Parathyroid adenoma (tissue), 2 donors: ENCODE data around the gene CCSAP.

Experiments used
- H2AFZ ChIP-seq: fragments of 300-600 bp; sonication (generic); one replicate; pipeline ENCODE4 v1.7.0; 2017; ENCODE audit warnings: antibody characterized with exemption, mild to moderate bottlenecking
- H3K27ac ChIP-seq: fragments of 300-600 bp; sonication (generic); one replicate; pipeline ENCODE4 v1.7.0; 2017
- H3K27me3 ChIP-seq: fragments of 300-600 bp; sonication (generic); one replicate; pipeline ENCODE4 v1.7.0; 2017; ENCODE audit warnings: low read length; ENCODE audit not compliant: control insufficient read depth, insufficient read depth
- H3K36me3 ChIP-seq: fragments of 300-600 bp; sonication (generic); one replicate; pipeline ENCODE4 v1.7.0; 2017; ENCODE audit warnings: low read length; ENCODE audit not compliant: control insufficient read depth, insufficient read depth
- H3K4me1 ChIP-seq: fragments of 300-600 bp; sonication (generic); one replicate; pipeline ENCODE4 v1.7.0; 2017; ENCODE audit warnings: control low read depth
- H3K4me2 ChIP-seq: fragments of 300-600 bp; sonication (generic); one replicate; pipeline ENCODE4 v1.7.0; 2017; ENCODE audit warnings: low read length
- H3K4me3 ChIP-seq: fragments of 300-600 bp; sonication (generic); one replicate; pipeline ENCODE4 v1.7.0; 2017; ENCODE audit warnings: low read depth, low read length
- H3K79me2 ChIP-seq: fragments of 300-600 bp; sonication (generic); one replicate; pipeline ENCODE4 v1.7.0; 2017; ENCODE audit warnings: control low read depth
- H3K9ac ChIP-seq: fragments of 300-600 bp; sonication (generic); one replicate; pipeline ENCODE4 v1.7.0; 2017; ENCODE audit warnings: mild to moderate bottlenecking
- H3K9me3 ChIP-seq: fragments of 300-600 bp; sonication (generic); one replicate; pipeline ENCODE4 v1.7.0; 2017; ENCODE audit warnings: low read length; ENCODE audit not compliant: control insufficient read depth
- TF ChIP-seq, protein P1 (sequence below): fragments of 300-600 bp; sonication (generic); IDR thresholded peaks from one replicate; pipeline ENCODE4 v1.7.0; 2017; ENCODE audit warnings: antibody characterized with exemption, mild to moderate bottlenecking
- donor health status: primary hyperparathyroidism.

CCSAP gene

DNA sequence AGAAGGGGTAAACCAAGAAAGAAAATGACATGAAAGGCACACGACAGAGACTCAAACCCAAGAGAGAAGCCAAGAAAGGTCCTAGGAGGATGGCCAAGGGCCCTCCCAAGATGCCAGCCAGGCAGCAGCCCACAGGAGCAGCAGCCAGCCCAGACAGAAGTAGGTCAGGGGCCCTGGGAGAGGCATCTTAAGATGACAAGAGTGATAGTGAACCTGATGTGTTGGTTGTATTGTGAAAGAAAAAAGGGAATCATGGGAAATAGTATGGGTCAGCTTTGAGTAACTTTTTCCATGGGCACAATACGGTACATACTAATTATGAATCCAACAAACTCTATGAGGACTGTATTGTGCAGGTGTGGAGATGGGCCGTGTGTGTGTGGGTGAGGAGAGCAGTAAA, 3.3 kb downstream of the CCSAP start:
- Histone ChIP-seq H3K9ac (no peak overlapping the region), H3K9me3 (no peaks in the 10 kb centered on the region), H3K27ac (no peak overlapping the region), H3K79me2 (peaks cover 3% of the 10 kb centered on the region), H3K27me3 (no peaks in the 10 kb centered on the region), H3K4me2 (no peak overlapping the region), H3K36me3 (no peaks in the 10 kb centered on the region), H2AFZ (no peak overlapping the region), H3K4me3 (no peak overlapping the region), H3K4me1 (no peaks in the 10 kb centered on the region)
- TF ChIP-seq, protein P1, sequence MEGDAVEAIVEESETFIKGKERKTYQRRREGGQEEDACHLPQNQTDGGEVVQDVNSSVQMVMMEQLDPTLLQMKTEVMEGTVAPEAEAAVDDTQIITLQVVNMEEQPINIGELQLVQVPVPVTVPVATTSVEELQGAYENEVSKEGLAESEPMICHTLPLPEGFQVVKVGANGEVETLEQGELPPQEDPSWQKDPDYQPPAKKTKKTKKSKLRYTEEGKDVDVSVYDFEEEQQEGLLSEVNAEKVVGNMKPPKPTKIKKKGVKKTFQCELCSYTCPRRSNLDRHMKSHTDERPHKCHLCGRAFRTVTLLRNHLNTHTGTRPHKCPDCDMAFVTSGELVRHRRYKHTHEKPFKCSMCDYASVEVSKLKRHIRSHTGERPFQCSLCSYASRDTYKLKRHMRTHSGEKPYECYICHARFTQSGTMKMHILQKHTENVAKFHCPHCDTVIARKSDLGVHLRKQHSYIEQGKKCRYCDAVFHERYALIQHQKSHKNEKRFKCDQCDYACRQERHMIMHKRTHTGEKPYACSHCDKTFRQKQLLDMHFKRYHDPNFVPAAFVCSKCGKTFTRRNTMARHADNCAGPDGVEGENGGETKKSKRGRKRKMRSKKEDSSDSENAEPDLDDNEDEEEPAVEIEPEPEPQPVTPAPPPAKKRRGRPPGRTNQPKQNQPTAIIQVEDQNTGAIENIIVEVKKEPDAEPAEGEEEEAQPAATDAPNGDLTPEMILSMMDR, result no peak

GRCh38 chr1:229339086-229339485, 3.8 kb downstream of the CCSAP start:
- Histone ChIP-seq H3K9me3 (no peaks in the 10 kb centered on the region), H3K79me2 (peaks cover 3% of the 10 kb centered on the region), H3K36me3 (no peaks in the 10 kb centered on the region), H3K27me3 (no peaks in the 10 kb centered on the region), H3K9ac (no peak overlapping the region), H3K4me3 (no peak overlapping the region), H2AFZ (no peak overlapping the region), H3K4me2 (no peak overlapping the region), H3K27ac (no peak overlapping the region), H3K4me1 (no peaks in the 10 kb centered on the region)
- TF ChIP-seq, protein P1, result no peak

GRCh38 chr1:229336345-229336744, 6.5 kb downstream of the CCSAP start:
- Histone ChIP-seq H3K36me3 (no peaks in the 10 kb centered on the region), H3K27ac (no peak overlapping the region), H2AFZ (no peak overlapping the region), H3K4me2 (no peak overlapping the region), H3K4me1 (no peaks in the 10 kb centered on the region), H3K9ac (no peak overlapping the region), H3K4me3 (no peak overlapping the region), H3K27me3 (no peaks in the 10 kb centered on the region), H3K9me3 (no peaks in the 10 kb centered on the region), H3K79me2 (peaks cover 3% of the 10 kb centered on the region)
- TF ChIP-seq, protein P1, result no peak

- Histone ChIP-seq H3K79me2 (peaks cover 3% of the 10 kb centered on the region), H3K36me3 (no peaks in the 10 kb centered on the region), H3K4me1 (no peaks in the 10 kb centered on the region), H2AFZ (no peak overlapping the region), H3K4me2 (no peak overlapping the region), H3K27me3 (no peaks in the 10 kb centered on the region), H3K9ac (no peak overlapping the region), H3K27ac (no peak overlapping the region), H3K9me3 (no peaks in the 10 kb centered on the region), H3K4me3 (no peak overlapping the region)
- TF ChIP-seq, protein P1, result no peak
These were observed 8.1 kb downstream of the CCSAP start for GRCh38 chr1:229334716-229335115.

DNA sequence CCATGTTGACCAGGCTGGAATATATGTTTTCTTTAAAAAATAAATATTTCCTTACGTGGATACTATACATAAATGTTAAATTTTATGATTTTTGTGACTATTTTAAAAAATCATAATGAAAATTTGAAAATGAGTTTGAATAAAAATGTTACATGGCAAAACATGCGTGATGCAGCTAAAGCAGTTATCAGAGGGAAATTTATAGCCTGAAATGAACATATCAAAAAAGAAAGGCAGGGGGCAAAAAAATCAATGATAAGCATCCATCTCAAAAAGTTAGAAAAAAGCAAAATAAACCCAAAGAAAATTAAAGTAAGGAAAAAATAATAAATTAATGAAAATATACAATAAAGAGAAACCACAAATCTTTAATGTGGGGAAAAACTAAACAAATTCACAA, 8.6 kb downstream of the CCSAP start:
- TF ChIP-seq, protein P1, result no peak
- H3K27me3 ChIP-seq, result no peaks in the 10 kb centered on the region
- no peak overlapping the region for H3K27ac ChIP-seq
- no peaks in the 10 kb centered on the region for H3K4me1 ChIP-seq
- H3K9me3 ChIP-seq, result no peaks in the 10 kb centered on the region
- no peak overlapping the region for H2AFZ ChIP-seq
- H3K9ac ChIP-seq, result no peak overlapping the region
- no peaks in the 10 kb centered on the region for H3K36me3 ChIP-seq
- H3K79me2 ChIP-seq, result peaks cover 3% of the 10 kb centered on the region
- H3K4me3 ChIP-seq, result no peak overlapping the region
- H3K4me2 ChIP-seq, result no peak overlapping the region
